ENCODE data around the gene GDPD3. TPM values are rescaled to one million over a fixed set of nuclear protein-coding genes. Genes with fewer than 3 reads are reported as not detected.

The GDPD3 gene
- total RNA-seq, 1 experiment from 2014 or later, result 0.57 TPM

DNA sequence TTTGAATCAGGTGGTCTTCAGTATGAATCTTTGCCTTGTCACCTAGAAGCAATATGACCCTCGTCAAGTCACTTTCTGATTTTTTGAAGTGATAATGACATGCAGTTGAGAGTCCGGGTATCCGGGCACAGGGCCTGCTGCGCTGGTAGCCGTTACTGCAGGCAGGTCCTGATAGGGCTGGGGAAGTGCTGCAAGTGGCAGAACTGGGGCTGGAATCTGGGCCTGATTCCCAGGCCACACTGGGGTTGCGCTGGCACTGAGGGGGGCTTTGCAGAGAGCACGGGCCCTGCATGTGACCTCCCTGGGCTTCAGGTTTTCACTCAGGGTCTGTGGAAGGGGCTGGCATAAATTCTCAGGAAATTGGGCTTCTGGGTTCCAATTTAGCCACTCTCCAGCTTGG, 34.6 kb downstream of the GDPD3 start:
- no peak for DNase-seq (ENCODE audit: low read depth)

GRCh38 chr16:30077656-30078055, 35.7 kb downstream of the GDPD3 start:
- no peak for DNase-seq (ENCODE audit: low read depth)

DNA sequence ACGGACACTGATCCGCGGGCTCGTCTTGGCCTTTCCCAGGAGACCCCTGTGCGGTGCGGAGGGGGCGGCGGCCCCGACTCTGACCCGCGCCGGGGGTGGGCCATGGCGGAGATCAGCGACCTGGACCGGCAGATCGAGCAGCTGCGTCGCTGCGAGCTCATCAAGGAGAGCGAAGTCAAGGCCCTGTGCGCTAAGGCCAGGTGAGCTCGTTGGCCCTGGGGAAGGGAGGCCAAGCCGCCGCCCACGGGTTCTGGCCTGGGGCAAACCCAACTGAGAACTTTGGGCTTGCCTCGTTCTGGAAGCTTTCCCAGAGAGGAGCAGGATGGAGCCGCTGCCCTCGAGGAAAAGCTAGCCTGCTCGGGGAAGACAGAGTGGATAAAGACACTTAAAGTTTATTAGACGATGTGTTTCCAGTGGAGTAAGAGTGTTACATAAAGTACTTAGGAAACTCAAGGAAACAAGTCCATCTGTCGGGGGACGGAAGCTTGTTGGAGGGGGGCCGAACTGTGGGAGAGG, 37.0 kb downstream of the GDPD3 start:
- DNase-seq (ENCODE audit: low read depth), result no peak

- DNase-seq (ENCODE audit: low read depth), result peak; percentile 94
These were observed 37.6 kb downstream of the GDPD3 start, which contains the start of gene PPP4C for GRCh38 chr16:30075503-30076275. TSS of gene PPP4C (plus strand) at chr16:30075994. CDS start at chr16:30076378, 384 bp downstream.

GRCh38 chr16:30070490-30070889, 42.8 kb downstream of the GDPD3 start:
- no peak for DNase-seq (ENCODE audit: low read depth)

GRCh38 chr16:30069611-30070462, 43.5 kb downstream of the GDPD3 start:
- DNase-seq (ENCODE audit: low read depth), result no peak

- DNase-seq (ENCODE audit: low read depth), result no peak
These were observed 44.4 kb downstream of the GDPD3 start for GRCh38 chr16:30068750-30069610.

DNA sequence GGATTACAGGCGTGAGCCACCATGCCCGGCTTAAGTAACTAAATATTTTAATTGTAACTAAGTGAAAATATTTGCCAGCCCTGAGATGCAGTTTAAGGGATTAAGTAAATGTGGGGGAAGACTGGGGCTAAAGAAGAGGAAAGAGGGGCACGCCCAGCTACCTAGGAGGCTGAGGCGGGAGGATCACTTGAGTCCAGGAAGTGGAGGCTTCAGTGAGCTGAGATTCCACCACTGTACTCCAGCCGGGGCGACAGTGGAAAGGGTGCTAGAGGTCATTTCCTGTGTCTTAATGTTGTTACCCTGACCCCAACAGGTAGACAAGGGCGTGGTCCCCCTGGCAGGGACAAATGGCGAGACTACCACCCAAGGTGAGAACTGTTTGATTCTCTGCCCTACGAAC, 45.0 kb downstream of the GDPD3 start:
- no peak for DNase-seq (ENCODE audit: low read depth)

DNA sequence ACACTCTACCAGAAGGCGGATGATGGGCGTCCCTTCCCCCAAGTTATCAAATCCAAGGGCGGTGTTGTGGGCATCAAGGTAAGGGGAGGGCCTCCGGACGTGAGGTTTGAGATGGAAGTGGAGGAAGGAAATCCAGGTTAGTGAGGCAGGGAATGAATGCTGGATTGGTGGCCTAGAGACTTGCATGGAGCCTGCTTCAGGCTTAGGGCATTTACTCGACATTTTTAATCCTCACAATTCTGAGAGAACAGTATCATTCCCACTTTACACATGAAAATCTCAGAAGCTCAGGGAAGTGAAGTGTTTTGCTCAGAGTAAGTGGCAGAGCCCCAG, 45.8 kb downstream of the GDPD3 start:
- no peak for DNase-seq (ENCODE audit: low read depth)

GRCh38 chr16:30066761-30067583, 46.4 kb downstream of the GDPD3 start:
- no peak for DNase-seq (ENCODE audit: low read depth)

DNA sequence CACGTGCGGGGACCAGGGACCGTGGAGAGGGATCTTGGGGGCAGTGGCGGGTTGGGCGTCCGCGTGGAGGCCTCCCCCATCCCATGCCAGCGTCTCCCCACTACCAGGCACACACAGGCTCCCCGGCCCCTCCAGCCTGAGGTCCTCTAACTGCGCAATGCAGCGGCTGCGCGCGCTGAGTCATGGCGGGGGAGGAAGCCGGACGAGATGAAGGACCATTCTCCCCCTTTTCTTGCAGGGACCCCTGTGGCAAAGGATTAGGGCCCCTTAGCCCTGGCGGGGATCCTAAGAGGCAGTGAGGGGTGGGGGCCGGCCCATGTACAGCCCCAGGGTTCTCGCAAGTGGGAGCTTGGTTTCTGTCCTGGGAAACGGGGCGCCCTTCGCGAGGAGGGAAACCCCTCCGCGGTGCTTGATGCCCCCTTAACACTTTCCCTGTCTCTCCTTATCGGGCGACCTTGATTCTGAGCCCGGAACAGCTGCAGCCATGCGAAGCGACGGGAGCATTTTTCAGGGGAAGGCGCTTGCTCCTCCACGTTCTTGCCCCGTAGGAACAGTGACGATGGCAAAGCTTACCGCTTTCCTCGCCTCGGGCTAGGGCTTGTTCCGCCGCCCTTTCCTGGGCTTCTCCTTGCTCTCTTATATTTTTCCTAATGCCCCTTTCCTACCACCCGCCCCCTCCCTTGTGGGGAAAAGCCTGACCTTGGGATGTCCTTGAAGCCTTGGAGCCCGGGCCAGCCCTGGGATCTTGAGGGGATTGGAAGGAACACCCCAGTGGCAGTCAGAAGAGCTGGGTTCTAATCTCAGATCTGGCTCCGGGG, 47.2 kb downstream of the GDPD3 start:
- DNase-seq (ENCODE audit: low read depth), result peak; percentile 72

DNA sequence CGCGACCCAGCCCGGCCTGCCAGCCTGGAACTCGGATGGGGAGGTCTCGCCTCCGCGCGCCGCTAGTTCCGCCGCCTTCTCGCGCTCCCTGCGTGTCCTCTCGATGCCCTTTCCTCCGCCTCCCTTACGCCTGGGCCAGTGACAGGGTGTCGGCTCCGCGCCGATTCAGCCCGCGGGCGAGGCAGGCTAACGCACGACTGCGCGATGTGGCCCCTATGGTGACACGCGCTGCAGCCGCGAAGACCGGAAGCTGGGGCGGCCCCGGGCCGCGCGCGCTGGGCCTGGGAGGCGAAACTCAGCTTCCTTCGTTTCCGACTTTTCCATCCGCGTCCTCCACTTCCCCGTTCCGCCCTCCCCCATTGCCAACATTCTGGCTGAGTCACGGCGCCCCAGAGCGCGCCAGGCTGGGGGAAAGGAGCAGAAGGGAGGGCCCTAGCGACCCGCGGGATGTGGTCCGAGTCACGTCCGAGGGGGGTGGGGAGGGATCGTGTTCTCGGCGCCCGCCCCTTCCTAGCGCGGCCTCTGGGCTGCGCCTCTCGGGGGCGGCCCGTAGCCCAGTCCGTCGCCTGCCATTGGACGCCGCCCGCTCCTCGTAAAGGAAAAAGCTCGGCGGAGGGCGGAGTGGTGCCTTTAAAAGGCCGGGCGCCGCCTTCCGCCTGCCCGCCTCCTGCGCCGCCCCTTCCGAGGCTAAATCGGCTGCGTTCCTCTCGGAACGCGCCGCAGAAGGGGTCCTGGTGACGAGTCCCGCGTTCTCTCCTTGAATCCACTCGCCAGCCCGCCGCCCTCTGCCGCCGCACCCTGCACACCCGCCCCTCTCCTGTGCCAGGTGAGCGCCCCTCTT, 48.0 kb downstream of the GDPD3 start, which contains the start of gene ALDOA:
Gene ALDOA (plus strand): TSS at position 659 of the 841 bp plus-strand sequence. CDS start 1,138 bp downstream, outside the sequence.
- DNase-seq (ENCODE audit: low read depth), result peak; percentile 99

DNA sequence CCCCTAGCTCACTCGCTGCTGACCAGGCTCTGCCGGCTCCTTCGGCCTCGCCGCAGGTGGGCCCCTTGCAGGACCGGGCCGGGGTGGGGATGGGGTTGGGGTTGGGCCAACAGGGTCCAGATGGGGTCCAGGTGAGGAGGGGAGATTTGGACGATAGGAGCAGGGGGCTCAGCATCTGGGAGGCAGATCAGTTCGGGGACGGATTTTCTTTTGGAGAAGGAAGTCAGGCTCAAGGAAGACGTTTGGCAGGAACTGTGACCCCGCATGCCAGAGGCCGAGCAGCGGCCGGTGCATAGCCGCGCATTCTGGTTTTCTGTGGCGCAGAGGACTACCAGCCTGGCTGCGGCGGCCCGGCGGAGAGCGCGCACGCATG, 48.6 kb downstream of the GDPD3 start:
- no peak for DNase-seq (ENCODE audit: low read depth)

GRCh38 chr16:30063893-30064728, 49.2 kb downstream of the GDPD3 start:
- peak; percentile 60 for DNase-seq (ENCODE audit: low read depth)

DNA sequence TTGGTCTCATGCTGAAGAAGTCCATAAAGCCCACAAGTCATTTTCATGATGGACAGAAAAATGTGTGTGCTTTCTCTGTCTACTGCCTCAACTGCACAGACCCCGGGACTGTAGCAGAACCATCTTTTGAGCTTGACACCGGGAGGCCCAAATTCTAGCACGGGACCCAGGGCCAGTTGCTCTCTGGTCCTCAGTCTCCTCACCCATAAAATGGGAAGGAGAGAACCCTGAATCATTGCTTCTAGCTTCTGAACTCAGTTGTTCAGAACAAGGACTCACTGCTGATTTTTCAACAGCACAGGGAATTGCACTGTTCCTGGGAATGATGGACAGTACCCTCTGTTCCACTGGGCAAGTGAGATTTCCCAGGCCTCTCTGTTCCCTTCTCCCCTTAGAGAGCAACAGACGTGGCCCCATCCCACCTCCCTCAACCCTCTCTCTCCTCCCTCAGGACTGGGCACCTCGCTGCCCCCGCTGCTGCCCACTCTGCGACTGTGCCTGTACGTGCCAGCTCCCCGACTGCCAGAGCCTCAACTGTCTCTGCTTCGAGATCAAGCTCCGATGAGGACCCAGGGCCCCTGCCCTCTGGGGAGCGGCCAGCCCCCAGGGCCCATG, 50.0 kb downstream of the GDPD3 start:
- DNase-seq (ENCODE audit: low read depth), result no peak

DNA sequence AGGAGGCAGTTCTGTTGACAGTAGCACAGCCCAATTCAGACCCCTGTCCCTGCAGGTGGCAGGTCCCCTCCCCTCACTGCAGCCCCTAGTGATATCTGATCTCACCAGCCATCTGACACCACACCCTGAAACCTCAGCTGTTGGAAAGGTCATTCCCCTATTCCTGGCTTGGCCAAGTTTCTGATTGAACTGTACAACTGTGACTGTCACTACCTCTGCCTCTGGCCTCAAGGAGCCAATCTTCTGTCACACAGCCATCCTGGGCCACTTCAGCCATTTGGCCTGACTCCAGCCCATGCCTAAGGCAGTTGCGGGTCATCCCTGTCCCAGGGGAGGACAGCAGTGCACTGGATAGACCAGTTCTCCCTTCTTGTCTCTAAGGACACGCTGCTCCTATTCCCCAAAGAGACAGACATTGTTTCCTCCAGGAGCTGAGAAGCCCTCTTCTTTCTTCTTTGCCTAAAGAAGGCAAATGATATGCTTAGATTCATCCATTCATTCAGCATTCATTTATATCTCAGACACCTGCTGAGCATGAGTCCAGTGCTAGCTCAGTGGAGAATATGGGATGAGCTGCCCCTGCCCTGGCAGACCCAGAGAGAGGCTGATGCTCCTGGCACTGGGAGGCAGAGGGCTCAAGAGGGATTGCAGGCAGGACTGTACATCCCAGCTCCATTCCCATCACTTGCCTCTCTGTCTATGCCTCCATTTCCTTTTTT, 52.3 kb downstream of the GDPD3 start:
- DNase-seq (ENCODE audit: low read depth), result no peak

- no peak for DNase-seq (ENCODE audit: low read depth)
These were observed 53.0 kb downstream of the GDPD3 start for GRCh38 chr16:30060346-30060745.
